ENCODE measurements around the gene SIGLECL1. TPM values are rescaled to one million over a fixed set of nuclear protein-coding genes. Genes with fewer than 3 reads are reported as not detected.

The SIGLECL1 gene
- total and polyA plus RNA-seq, 9 of the 15 experiments (the other 6 are each of a cell fraction or from before 2014, with no cell fraction given): not detected

- TF ChIP-seq PBX2 (CRISPR knock-in tag; IDR thresholded peaks at IDR 0.05; ENCODE audit: low read depth) (no peak), PBX2 (tag; conservative IDR thresholded peaks at IDR 0.05; ENCODE audit: low read depth) (no peak), CBX3 (IDR thresholded peaks at IDR 0.05; ENCODE audit: borderline replicate concordance in 1 of 2, low read length in 2 of 2) (no peak), THAP12 (CRISPR knock-in tag; IDR thresholded peaks at IDR 0.05) (no peak)
Measured at GRCh38 chr19:51295382-51296126, 44.7 kb downstream of the SIGLECL1 start (continued).
